Left lung (tissue), 10 donors: ENCODE results near the gene STK40. TPM values are rescaled to one million over a fixed set of nuclear protein-coding genes. Genes with fewer than 3 reads are reported as not detected.
A peak's percentile ranks its signal among the peaks of the same experiment; 100 is the strongest.

Experiments
- ATAC-seq: fragments of 200-7000 bp; cut with Tn5 transposase; one replicate; pipeline ENCODE4 v1.9.1; 2020; ENCODE audit warnings: moderate library complexity
- DNase-seq, 4 donors: peaks; one replicate each; pipeline ENCODE4 v3.0.0-alpha.2; 2013 to 2020
- H3K27ac ChIP-seq, 2 donors: fragments of 200-600 bp; sonication (generic) in 1 of 2; one replicate each; pipeline versions ENCODE4 v1.5.0 to v1.8.0; 2020 to 2021
- H3K27me3 ChIP-seq, 2 donors: fragments of 200-600 bp; sonication (generic) in 1 of 2; one replicate each; pipeline versions ENCODE4 v1.5.0 to v1.8.0; 2020 to 2021
- H3K36me3 ChIP-seq, 2 donors: fragments of 200-600 bp; sonication (generic) in 1 of 2; one replicate each; pipeline versions ENCODE4 v1.5.0 to v1.8.0; 2020 to 2021
- H3K4me1 ChIP-seq, 2 donors: fragments of 200-600 bp; one replicate each; pipeline ENCODE4 v1.8.0; 2021
- H3K4me3 ChIP-seq, 2 donors: fragments of 200-600 bp; sonication (generic) in 1 of 2; one replicate each; pipeline versions ENCODE4 v1.5.0 to v1.8.0; 2020 to 2021; ENCODE audit warnings: mild to moderate bottlenecking in 1 of 2
- H3K9me3 ChIP-seq, 2 donors: fragments of 200-600 bp; sonication (generic) in 1 of 2; one replicate each; pipeline versions ENCODE4 v1.5.0 to v1.8.0; 2020 to 2021
- intact Hi-C, 2 donors: fragments of 100-400 bp; cut with DNase I; formaldehyde crosslinking; loops; one replicate each; pipeline versions ENCODE4 v1.11.2 to v1.14.2; 2022
- polyA plus RNA-seq, 6 donors: library from polyadenylated mRNA; unstranded; fragments of 120-200 nt; gene quantifications; one replicate each; pipeline ENCODE4 v1.2.1, GENCODE V29; 2013; ENCODE audit not compliant: insufficient read length in 6 of 6
- total RNA-seq, 2 donors: library from RNA; stranded (reverse); fragmentation: NEBNext Ultra II Directional; extraction: Animal tissue kit (Norgen Biotek cat#: 25700); gene quantifications; one replicate each; pipeline ENCODE4 v1.2.1, GENCODE V29; 2021
- TF ChIP-seq, protein P1 (sequence below), 2 donors: fragments of 200-600 bp; sonication (generic) in 1 of 2; IDR thresholded peaks; one replicate each; pipeline versions ENCODE4 v1.5.0 to v1.8.0; 2021; ENCODE audit warnings: antibody characterized with exemption in 2 of 2
- donor health status: DM: no; HTN: yes; CAD: no.
- donor health status: DM: no; HTN: no; CAD: no.

The STK40 gene
- total and polyA plus RNA-seq, 8 donors, result 29.3 to 97.7 (median 35.7) TPM

DNA sequence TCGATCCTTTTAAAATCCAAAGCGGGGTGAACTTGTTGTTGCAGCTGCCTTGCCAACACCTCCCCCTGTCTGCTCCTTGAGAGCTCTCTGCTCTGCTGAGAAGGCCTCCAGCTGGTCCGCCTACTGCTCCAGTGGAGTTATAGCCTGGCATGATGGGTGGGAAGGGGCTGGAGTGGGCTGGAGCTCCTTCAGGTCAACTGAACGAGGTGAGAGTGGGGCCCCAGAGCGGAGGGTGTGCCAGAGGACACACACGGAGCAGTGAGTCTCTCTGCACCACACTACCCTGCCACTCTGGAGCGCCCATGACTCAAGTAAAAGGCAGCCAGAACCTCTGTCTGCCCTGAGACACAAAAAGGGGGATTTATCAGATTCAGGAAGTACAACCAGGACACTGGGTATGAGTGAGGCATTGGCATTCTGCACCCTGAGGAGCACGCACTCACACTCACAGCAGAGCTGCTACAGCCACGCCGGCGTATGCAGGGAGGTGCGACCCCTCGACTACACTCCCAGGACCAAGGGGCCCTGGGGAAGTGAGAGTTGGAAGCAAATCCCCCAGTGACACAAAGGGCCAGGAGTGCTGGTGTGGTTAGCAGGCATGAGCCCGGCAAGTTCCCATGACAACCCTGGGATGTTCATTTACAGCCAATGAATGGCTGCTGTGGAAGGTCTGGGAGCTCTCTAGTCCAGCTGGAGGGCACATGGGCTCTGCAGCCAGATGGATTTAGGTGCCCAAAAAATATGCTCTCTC, 34.3 kb downstream of the STK40 start:
- Histone ChIP-seq H3K36me3 (peaks cover 0 to 88% of the 10 kb centered on the region in 2 donors), H3K4me3 (no peak overlapping the region), H3K9me3 (no peaks in the 10 kb centered on the region), H3K27ac (peak overlapping the region; percentile 75 to 76), H3K27me3 (no peaks in the 10 kb centered on the region), H3K4me1 (peaks cover 22 to 43% of the 10 kb centered on the region in 2 donors)
- intact Hi-C loops, result no loop called here
- ATAC-seq (peak; percentile 71), DNase-seq (peak in 2 of 4 donors; percentile 55 to 68)
- TF ChIP-seq, protein P1, sequence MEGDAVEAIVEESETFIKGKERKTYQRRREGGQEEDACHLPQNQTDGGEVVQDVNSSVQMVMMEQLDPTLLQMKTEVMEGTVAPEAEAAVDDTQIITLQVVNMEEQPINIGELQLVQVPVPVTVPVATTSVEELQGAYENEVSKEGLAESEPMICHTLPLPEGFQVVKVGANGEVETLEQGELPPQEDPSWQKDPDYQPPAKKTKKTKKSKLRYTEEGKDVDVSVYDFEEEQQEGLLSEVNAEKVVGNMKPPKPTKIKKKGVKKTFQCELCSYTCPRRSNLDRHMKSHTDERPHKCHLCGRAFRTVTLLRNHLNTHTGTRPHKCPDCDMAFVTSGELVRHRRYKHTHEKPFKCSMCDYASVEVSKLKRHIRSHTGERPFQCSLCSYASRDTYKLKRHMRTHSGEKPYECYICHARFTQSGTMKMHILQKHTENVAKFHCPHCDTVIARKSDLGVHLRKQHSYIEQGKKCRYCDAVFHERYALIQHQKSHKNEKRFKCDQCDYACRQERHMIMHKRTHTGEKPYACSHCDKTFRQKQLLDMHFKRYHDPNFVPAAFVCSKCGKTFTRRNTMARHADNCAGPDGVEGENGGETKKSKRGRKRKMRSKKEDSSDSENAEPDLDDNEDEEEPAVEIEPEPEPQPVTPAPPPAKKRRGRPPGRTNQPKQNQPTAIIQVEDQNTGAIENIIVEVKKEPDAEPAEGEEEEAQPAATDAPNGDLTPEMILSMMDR (IDR thresholded peaks at IDR 0.05), result no peak

DNA sequence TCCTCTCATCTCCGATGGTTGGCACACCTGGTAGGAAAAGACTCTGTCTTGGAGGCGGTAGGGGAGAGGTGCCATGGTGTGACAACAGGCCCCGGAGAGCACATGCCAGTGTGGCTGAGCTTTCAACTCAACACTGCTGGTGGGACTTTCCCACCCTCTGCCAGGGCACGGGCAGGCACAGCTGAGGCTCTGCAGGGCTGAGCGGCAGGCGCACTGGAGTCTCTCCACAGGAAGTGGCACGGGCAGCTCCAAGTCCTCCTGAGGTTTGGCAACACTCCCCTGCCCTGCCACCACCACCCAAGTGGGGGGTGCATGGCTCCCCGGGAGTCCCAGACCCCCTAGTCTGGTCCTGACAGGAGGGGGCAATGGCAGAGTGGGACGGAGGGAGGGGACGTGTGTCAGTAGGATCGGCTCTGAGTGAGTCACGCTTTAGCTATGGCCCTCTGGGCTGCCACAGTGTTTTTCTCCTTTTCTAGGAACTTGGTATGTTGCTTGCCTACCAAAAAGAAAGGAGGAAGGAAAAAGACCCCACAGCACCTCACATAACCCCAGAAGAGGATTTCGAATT, 35.0 kb downstream of the STK40 start:
- H3K36me3 ChIP-seq, result peaks cover 0 to 88% of the 10 kb centered on the region in 2 donors
- DNase-seq, result peak in 2 of 4 donors; percentile 64 to 86
- peaks cover 22 to 43% of the 10 kb centered on the region in 2 donors for H3K4me1 ChIP-seq
- peak overlapping the region; percentile 75 to 76 for H3K27ac ChIP-seq
- no peaks in the 10 kb centered on the region for H3K9me3 ChIP-seq
- ATAC-seq, result peak; percentile 85
- H3K27me3 ChIP-seq, result no peaks in the 10 kb centered on the region
- no peak overlapping the region for H3K4me3 ChIP-seq
- intact Hi-C loops, result no loop called here
- TF ChIP-seq, protein P1 (IDR thresholded peaks at IDR 0.05), result no peak

DNA sequence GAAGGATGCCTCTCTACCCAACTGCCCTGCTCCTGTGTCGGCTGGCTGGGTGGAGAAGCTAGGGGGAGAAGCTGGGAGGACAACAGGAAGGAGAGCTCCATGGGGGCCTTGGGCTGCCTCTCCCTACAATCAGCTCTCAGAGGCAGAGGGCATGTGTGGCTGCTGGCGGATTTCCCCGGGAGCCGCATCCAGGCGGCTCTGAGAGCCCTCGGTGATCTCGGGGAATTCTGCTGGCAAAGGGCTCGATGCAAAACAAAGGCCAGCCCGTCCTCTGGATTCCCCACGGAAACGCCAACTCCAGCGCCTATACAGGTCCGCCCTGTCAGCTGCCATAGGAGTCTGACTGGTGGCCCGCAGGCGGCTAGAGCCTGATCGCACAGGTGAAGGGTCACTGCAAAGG, 35.9 kb downstream of the STK40 start:
- ATAC-seq, result no peak
- Histone ChIP-seq H3K27me3 (no peaks in the 10 kb centered on the region), H3K4me3 (no peak overlapping the region), H3K27ac (peak overlapping the region; percentile 75 to 76), H3K4me1 (peaks cover 22 to 43% of the 10 kb centered on the region in 2 donors), H3K9me3 (no peaks in the 10 kb centered on the region), H3K36me3 (peaks cover 0 to 88% of the 10 kb centered on the region in 2 donors)
- TF ChIP-seq, protein P1 (IDR thresholded peaks at IDR 0.05), result no peak
- intact Hi-C loops, result no loop called here
- DNase-seq, result no peak

DNA sequence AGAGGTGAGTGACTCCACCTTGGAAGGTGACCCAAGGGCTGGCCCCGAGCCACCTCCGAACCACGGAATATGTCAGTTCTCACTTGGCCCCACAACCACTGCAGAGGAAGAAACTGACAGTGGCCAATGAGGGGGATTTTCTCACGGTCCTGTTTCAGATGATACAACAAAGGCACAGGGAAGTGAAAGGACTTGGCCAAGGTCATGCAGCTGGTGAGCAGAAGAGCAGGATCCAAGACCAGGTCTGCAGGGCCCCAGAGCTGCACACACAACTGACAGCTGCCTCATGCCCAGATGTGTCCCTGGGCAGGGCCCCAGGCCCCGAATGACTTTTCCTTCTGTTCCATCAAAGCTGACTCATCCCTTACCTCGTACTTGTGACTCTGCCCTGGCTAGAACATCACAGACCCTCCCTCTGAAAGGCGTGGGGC, 36.5 kb downstream of the STK40 start:
- ATAC-seq (no peak), DNase-seq (no peak)
- Histone ChIP-seq H3K9me3 (no peaks in the 10 kb centered on the region), H3K27ac (peak overlapping the region in 1 of 2 donors; percentile 76), H3K36me3 (peaks cover 0 to 88% of the 10 kb centered on the region in 2 donors), H3K27me3 (no peaks in the 10 kb centered on the region), H3K4me1 (peaks cover 22 to 48% of the 10 kb centered on the region in 2 donors), H3K4me3 (no peak overlapping the region)
- intact Hi-C loops, result no loop called here
- TF ChIP-seq, protein P1 (IDR thresholded peaks at IDR 0.05), result no peak

DNA sequence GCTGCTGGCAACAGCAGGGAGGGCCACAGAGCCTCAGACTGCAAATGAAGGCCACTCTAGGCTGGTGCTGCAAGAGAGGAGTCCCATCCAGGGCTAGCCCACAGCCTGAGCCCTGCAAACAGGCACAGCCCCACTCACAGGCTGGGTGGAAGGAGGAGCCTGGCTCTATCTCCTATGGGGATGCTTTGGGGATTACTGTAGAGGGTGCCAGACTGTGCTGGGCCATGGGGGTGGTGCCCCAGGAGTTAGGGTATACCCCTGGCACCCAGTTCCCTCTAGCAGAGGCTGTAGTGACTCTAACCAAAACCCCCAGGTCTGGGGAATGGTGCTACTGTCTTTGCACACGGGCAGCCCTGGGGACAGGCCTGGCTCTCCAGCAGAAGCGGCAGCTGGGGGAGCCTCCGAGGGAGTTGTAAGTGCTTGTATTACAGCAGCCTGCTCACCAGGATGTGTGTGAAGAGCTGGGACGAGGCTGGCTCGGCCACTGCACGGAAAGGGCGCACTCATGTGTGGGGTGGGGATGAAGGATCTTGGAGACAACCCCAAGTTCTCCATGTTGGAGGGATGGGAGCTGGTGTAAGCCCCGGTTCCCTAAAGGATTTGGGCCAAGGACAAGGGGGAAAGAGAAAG, 38.9 kb downstream of the STK40 start:
- no peak for ATAC-seq
- H3K27ac ChIP-seq, result no peak overlapping the region
- no peak for DNase-seq
- H3K4me1 ChIP-seq, result peaks cover 19 to 56% of the 10 kb centered on the region in 2 donors
- no peaks in the 10 kb centered on the region for H3K27me3 ChIP-seq
- TF ChIP-seq, protein P1 (IDR thresholded peaks at IDR 0.05), result no peak
- no peaks in the 10 kb centered on the region for H3K9me3 ChIP-seq
- peaks cover 0 to 88% of the 10 kb centered on the region in 2 donors for H3K36me3 ChIP-seq
- H3K4me3 ChIP-seq, result no peak overlapping the region
- intact Hi-C loops, result no loop called here
